ENCODE data around the gene FGFBP2.
A peak's percentile ranks its signal among the peaks of the same experiment; 100 is the strongest.

The FGFBP2 gene

DNA sequence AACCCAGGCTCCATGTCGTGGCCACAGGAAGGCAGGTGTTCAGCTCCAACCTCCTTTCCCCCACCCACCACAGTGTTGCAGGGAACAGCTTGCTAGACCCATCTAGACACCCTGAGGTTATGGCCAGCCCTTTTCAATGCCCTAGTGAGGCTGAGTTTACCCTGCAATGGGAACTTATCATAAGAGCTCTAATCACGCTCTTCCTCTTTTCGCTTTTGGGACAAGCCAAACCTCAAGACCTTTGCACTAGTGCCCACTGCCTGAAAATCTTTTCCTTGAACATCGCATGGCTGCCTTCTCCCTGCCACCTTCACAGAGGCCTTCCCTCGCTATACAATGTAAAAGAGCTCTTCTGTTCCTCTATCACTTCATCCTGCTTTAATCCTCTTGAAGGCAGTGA is 2.4 kb upstream of the FGFBP2 start:
- no peak for DNase-seq

DNA sequence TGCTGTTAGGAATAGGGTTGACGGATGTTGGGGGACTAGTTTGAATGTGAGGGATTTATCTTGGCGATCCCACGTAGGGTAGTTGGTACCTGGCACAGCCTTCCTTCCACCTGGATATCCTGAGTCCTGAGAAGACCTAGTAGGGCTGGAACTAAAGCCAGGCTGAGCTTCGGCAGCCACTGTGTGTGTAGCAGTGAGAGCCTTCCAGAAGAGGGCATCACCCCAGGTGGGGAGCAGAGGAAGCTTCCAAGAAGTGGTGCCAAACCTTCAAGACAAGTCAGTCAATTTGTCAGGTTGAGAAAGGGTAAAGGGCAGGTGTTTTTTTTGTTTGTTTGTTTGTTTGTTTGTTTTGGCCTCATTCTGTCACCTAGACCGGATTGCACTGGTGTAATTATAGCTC is 1.2 kb upstream of the FGFBP2 start:
- no peak for DNase-seq

DNA sequence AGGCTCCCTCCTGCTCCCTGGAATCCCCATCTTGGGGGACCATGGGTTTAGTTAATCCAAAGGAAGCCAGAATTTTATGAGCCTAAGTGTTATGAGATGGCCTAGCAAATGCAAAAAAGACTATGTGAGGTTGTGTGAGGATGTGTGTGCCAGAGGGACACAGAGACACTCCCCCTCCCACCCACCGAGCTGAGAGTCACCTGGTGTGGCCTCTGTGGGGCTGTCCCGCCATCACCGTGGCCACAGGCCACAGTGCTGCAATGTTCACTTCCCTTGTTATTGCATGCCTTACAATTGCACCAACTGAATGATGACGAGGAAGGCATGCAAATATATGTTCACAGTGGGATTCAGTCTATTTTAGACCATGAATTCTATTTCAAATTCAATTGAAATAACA is 601 bp upstream of the FGFBP2 start:
- peak; percentile 43 for DNase-seq

DNA sequence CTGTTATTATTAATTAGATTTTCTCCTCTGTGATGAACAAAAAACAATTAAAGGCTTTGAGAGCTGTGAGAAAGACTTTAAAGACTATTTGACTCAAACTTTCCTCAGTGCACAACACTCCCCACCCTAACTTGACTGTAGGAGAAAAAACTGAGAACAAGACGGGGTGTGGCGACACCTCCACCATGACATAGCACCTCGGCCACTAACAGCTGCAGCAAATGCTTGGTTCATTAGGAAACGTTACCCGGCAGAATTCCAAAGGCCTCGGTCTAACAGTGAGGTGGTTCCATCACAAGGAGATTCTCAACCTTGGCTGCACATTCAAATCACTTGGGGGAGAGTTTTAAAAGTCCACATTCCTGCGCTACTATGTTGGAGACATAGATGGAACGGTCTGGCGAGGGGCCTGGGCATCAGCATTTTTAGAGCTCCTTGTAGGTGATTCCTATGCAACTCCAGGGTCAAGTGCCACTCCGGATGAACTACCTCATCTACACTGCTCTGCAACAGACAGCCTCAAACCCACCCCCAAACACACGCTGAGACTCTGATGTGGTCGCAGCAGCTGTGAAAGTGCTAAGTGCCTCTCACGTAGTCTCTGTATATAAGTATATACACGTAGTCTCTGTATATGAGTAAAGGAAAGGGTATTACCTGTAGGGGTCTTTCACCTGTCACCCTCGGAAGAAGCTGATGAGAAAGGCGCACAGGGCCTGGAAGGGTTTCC is 1.0 kb downstream of the FGFBP2 start:
- peak; percentile 46 for DNase-seq

DNA sequence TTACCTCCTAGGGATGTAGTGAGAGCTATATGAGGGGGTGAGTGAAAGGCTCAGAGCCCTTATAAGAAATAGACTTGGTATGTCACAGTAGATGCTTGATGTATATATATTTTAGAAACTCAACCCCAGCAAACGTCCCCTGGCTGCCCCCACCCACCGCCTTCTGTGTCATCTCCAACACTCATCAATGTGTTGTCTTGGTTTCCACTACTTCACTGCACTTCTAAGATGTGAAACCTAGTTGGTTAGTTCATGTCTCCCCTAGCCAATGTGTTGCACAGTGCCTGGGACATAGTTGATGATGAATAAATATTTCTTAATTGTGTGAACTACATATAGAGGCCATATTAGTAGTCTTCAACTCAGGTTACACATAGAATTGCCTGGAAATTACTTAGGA is 4.4 kb downstream of the FGFBP2 start:
- DNase-seq, result no peak

DNA sequence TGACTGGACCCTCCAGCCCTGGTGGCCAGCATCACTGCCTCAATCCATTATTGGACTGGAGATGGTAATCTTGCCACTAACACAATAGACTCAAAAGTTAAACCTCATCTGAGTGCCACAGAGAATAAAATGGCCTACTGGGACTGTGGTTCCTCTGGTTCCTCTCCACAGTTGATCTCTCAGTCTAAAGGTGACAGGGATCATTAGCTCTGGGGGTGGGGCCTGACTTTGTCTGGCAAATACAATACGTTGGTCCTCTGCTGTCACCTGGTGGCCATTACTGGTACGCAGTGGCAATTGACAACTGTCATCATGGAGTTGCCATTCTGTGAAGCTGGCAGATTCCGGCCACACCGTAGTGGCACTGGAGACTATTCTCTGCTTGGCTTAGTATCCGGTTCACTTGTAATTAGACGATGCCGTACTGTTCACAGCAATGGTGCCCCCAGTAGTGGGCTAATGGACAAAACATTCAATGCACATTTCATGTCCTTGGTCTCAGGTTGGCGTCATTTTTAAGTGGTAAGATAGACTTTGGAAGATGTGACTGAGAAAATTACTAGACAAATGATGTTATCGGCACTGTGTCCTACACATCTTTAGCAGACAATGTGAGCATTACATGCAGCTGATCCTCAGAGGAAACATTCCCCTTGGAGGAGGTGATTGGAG is 6.7 kb downstream of the FGFBP2 start:
- peak; percentile 80 for DNase-seq

DNA sequence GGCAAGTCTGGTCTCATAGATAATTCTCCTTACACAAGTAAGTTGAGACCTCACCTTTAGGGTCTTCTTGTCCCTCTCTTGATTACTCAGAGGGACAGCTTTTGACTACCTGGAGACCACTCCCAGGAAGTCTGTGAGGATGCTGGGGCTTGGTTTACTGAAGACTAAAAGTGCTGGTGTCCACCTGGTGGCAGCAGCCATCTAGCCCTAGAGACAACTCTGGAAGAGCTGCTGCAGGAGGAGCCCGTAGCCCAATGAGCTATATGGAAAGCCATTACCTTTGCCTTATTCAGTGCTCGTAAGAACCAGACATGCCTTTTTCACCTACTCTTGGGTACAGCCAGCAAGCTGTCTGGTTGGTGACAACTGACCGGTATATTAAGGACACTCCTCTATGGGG is 7.3 kb downstream of the FGFBP2 start:
- DNase-seq, result no peak

DNA sequence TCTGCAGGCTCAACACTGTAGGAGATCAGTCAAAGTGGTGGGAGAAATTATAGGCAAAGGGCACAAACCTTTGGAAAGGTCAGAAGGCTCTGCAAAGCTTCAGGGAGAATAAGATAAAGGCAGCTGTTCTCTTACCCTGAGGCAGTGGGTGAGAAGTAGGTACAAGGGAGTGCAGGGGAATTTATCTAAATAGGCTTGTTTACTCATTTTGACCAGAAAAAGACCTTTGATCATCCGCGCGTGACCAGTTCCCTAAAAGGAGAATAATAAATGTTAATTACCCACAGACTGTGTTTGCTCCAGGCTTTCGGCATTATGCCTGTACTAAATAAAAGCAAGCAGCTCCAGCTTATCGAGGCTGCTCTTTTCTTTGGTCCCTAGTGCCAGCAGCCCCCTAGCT is 9.3 kb downstream of the FGFBP2 start:
- DNase-seq, result no peak

DNA sequence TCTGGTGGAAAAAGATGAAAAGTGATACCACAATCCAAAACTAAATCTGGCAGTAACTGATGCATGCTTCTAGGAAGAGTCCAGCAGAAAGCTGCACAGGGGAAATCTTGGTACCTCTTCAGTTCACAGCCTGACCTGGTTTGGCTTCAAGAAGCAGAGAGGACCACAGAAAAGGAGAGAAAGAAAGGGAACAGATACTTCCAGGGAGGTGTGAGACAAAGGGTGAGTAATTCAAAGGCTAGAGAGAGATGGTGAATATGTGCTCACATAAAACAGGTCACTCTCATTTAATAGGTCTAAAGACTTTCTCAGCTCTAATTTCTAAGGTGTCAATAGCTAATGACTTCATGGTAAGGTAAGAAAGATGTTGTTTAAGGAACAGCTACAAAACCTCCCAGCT is 11.2 kb downstream of the FGFBP2 start:
- no peak for DNase-seq

DNA sequence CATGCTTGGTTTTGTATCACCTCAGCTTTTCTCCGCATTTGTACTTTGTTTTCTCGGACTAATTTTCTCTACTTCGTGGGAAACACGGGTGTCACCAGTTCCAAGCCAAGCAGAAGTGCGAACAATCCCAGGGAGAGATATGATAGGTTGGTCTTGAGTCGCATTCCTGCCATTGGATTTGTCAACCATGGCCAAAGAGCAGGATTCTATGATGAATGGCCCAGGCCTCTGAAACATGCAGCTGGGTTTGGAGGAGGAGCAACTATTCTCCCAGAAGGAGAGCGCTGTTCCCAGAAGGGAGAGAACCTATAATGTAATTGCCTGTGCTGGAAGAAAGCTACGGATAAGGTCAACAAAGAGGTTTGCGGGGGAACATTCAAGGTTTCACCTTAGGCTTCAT is 14.1 kb downstream of the FGFBP2 start:
- no peak for DNase-seq

DNA sequence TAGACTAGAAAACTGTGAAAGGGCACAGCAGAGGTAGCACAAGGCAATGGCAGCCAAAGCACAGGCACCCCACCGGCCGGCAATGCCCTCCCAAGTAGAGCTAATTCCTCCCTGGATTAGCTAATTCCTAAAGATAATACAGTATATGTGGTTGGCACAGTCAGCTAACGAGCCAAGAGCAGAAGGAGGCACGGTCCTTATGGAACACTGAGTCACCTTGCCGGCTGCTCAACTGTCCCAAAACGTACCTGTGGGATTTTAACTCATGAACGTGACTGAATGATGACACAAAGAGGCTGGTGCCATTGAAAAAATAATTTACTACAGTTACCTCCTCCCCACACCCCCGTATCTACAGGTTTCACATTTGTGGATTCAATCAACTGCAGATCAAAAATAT is 15.3 kb downstream of the FGFBP2 start:
- no peak for DNase-seq

DNA sequence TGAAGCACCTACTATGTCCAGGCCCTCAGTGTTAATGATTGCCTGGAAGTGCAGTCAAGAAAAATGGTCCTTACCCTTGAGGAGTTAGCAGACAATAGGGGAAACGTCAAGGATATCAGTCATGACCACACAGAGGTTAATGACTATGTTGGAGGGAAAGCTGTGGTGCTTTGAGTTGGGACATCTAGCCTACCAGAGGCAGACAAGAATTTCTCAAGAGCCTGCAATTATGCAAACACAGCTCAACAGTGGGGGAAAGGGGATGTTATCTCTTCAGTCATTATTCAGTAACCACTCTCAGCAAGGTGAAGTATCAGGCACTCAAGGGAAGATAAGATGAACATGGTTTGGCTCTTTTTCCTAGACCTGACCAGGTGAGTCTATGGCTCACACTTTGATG is 17.5 kb downstream of the FGFBP2 start:
- no peak for DNase-seq

DNA sequence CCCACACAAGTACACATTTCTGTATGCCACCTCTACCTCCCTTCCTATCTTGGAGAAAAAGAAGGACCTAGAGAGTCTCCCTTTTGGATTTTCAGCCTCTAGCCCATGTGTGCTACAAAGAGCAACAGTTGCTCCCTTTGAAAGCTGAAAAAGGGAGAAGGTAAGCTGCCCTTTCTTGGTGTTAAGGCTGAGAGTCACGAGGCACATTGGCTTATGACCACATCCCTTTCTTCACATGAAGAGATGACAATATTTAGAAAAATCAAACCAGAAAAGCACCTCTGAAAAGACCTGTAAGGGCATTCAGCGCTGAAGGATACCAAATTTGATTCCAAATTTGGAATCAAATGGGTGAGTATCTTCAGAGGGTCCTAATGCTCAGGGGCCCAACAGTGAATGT is 18.1 kb downstream of the FGFBP2 start:
- no peak for DNase-seq

DNA sequence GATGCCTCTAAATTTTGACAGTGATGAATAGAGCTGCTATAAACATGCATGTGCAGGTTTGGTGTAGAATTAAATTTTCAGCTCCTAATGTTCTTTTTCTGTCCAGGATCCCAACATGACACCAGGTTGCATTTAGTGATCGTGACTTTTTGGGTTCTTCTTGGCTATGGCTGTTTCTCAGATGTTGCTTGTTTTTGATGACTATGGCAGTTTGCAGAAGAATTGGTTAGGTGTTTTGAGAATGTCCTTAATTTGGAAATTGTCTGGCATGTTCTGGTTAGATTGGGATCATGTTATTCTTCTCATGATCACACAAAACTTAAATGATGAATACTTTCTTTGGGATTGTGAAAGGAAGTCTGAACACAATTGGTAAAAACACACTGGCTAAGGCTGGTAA is 20.7 kb downstream of the FGFBP2 start:
- no peak for DNase-seq

DNA sequence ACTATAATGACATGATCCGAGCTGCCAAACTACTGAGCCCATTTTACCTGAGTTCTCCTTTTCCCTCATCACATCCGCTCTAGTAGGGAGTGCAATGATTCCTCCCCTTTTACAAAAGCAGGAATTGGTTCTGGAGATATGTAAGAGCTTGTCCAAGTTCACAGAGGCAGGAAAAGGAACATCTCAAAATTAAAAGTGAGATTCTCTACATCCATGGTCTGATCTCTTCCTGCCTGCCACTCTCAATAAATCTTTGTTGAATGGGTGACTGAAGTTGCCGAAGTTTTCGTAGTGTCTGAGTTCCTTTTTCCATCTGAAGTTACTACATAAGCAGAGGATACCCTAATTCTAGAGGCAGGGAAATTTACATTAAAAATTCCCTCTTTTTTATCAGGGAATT is 24.3 kb downstream of the FGFBP2 start, which contains the start of gene FGFBP1:
Gene FGFBP1 (minus strand): TSS at position 101 of the 400 bp plus-strand sequence. CDS start 2,108 bp downstream, outside the sequence.
- DNase-seq, result no peak

DNA sequence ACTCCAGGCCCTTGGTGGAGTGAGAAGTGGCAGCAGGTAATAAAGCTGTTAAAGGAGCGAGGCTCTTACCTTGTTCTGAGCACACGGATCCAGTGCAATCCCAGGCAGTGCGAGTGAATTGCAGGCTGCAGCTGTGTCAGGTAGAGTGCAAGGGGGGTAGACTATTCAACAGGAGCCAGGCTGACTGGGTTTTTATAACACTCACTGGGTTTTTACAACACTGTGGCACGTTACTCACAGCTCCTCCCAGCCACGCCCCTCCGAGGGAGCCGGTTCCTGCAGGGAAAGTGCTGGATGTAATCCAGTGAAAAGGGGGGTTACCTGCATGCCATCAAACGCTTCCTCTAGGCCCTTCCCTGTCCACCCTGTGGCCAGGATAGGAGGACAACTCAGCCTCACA is 24.8 kb downstream of the FGFBP2 start:
- DNase-seq, result no peak

DNA sequence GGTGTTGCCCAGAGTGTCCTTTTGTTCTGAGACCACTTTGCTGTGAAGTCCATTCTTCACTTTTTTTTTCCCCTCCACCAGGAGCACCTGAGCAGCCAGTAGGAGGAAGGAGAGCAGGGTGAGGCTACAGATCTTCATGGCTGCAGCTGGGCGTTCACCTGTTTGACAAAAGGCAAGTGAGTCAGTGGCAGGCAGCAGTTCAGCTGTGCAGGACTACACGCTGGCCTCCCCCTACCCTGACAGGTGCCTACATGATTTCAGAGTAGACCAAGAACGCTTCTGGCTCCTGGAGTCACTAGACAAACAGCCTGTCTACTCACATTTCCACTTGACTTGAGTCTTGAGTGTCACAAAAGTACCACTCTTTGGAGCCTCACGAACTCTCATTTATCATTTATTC is 26.5 kb downstream of the FGFBP2 start:
- DNase-seq, result no peak

DNA sequence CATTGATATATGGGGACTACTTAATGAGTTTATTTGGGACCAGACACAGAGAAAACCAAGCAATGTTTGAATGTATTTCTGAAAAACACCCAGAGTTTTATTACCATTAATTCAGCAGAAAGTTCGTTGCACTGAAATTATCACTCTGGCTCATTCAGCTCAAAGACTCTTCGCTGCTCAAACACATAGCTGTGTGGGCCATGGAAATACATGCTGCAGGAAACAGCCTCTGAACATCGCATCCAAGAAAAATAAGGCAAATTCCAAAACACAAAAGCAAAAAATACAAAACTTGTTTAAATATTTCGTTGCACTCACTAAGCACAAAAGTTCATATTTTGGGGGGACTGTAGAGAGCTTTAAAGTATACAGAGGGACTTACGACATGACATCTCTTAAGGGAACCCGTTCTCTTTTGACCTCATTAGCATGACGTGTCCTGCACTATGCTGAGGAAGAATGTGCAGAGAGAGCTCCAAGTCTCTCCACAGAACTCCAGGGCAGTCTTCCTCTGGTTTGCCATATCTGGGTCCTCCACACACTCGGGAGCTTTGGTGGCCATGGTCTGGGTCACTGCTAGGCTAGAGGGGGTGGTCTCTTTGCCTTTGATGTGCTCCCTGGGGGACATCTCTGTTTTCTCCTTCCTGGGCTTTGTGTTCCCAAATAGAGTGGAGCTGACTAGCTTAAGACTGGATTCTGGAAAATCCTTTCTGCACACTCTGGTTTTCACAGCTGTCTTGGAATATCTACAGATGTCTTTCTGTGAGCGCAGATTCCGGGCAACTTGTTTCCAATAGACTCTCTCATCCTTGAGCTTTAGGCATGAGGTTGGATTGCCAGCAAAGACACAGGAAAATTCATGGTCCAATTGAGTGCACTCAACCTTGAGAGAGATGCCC is 27.2 kb downstream of the FGFBP2 start:
- DNase-seq, result no peak

DNA sequence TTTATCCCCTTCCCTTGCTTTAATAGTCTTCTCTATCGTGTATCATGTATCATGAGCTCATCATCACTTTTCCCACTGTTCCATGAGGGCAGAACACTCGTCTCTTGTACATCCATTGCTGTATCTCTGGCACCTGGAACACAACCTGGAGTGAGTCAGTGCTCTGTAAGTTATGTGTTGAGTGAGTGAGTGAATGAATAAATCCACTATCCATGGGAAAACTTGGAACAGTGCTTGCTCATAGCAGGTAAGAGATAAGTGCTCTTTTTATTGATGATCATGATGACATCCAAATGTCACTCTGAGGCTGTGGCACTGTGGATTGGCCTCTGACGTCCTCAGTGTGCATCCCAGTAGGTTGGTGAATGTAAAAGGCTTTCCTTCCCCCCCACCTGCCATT is 28.7 kb downstream of the FGFBP2 start:
- no peak for DNase-seq

DNA sequence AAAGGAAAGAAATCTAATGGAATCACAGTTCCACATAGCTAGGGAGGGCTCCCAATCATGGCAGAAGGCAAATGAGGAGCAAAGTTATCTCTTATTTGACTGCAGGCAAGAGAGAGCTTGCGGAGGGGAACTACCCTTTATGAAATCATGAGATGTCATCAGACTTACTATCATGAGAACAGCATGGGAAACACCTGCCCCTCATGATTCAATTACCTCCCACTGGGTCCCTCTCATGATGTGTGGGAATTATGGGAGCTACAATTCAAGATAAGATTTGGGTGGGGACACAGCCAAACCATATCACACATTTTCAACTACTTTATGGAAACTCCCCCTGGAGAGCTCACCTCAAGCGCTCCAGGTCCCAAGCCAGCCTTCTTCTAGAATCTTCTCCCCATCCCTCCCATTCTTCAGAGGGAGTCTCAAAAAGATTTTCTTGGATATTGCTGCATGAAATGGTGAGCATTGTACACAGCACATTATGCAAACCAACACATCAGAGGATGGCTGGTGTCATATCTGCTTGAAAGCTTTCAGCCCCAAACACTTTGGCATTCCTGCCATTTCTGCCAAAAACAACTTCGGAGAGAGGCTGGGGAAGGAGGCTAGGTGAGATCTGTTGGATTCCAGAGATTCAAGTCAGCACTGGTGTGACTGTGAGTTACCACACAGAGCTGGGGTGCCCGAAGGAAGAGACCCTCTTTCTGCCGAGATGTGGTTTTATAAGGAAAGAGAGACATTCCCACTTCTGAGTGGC is 31.3 kb downstream of the FGFBP2 start:
- DNase-seq, result no peak

DNA sequence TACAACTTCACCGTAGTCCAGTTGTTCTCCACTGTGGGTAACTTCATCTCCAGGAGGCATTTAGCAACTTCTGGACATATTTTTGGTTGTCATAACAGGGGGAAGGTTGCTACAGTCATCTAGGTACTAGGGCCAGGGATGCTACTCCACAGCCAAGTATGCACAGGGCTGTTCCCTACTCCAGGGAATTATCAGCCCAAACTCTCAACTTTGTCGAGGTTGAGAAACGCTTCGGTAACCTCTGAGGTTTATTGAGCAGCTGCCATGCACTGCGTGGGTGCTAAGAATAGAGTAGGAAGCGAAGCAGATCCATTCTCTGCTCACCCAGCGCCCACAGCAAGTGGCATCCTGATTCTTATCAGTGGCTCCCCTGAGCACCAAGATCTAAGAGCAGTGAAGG is 32.7 kb downstream of the FGFBP2 start:
- DNase-seq, result no peak

DNA sequence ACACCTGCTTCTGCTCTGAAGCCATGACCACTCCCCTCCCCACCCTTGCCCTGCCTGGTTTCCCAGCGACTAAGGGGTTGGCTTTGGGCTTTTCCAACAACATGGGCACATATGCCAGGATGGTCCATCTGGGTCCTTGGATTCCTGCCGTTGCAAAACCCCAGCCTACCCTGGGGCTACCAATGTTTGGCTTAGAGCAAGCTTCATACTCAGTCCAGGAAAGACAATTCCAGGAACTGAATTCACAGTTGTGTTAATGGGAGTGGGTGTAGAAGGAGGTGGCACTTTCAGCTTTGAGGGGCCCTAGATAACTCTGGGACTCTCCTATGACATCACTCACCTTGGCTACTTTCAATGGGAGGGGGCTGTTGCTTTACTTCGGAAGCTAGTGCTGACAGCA is 33.4 kb downstream of the FGFBP2 start:
- DNase-seq, result no peak

DNA sequence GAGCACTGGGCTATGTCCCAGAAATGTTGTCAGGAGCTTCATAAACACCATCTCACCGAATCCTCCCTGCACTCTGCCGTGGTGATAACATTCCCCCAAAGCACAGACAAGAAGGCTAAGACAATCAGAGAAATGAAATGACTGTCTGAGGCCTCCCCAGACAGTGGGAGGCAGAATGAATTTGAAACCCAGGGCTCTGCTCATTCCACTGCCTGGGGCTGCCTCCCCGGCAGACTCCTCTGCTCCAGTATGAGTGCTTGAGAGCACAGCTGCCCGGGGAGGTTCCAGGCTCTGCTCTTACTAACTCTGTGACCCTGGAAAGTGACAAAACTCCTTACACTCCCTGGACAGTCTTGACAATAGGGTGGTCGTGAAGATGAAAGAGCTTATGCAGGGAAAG is 34.1 kb downstream of the FGFBP2 start:
- DNase-seq, result no peak

Data from CD4-positive, alpha-beta T cell treated with Interleukin-10 for 1 hour (primary cell).